Fibroblast of peridontal ligament (primary cell): ENCODE results near the gene SSH2.

ENCODE experiments used
- DNase-seq: peaks from one replicate; pipeline ENCODE4 v3.0.0-alpha.2; 2010; ENCODE audit errors: extremely low read depth

SSH2 gene

DNA sequence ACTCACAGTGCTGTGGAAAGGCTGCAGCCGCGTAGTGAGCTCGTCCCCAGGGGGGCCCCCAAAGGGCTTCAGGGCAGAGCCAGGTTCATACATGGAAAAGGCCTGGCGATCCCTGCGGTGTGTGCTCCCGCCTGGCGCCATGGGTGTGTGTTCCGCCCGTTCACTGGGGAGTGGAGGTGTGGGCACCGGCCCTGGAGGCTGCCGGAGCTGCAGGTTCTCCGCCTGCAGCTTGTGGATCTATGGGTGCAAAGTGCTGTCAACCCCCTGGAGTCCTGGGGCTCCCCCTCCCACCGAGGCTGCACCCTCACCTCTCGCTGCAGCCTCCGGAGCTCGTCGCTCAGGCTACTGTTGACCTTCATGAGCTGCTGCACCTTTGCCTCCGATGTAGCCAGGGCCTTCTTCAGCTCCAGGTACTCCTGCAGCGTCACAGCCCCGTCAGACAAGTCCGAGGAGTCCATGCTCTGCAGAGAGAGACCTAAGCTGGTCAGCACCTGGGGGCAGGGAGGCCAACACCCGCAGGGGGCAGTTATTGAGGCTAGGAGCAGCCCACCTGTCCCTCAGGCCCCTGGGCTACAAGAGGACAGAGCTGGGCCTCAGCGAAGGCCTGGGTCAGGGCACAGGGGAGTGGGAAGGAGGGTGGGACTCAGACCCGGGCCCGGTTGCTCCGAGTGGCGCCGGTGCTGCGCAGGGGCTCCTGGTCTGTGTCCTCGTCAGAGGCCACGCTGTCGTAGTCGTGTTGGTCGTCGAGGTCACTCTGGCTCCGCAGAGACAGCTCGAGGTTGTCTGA is 353.6 kb downstream of the SSH2 start:
- no peak for DNase-seq
